DND-41 (cell line): Measurements from ENCODE around the gene HDDC3.

ENCODE experiments used
- ATAC-seq: fragments of 200-7000 bp; cut with Tn5 transposase; 3 replicates; pipeline ENCODE4 v1.9.1; 2021; ENCODE audit warnings: low read depth; ENCODE audit not compliant: insufficient read depth
- DNase-seq: peaks from one replicate; pipeline ENCODE4 v3.0.0-alpha.2; 2020
- H2AFZ ChIP-seq: 2 replicates; pipeline ENCODE4 v1.6.0; 2012; ENCODE audit warnings: low read depth, low read length
- H3K27ac ChIP-seq: 2 replicates; pipeline ENCODE4 v1.5.1; 2012; ENCODE audit warnings: low read length, inconsistent platforms
- H3K27me3 ChIP-seq: fragments of 200-600 bp; sonication (generic); 2 replicates; pipeline ENCODE4 v1.6.0; 2012; ENCODE audit warnings: low read length, mild to moderate bottlenecking, inconsistent platforms; ENCODE audit not compliant: insufficient read depth, poor library complexity
- H3K36me3 ChIP-seq: 2 replicates; pipeline ENCODE4 v1.5.1; 2012; ENCODE audit warnings: low read length, inconsistent platforms; ENCODE audit not compliant: insufficient read depth
- H3K4me1 ChIP-seq: 2 replicates; pipeline ENCODE4 v1.5.1; 2012; ENCODE audit warnings: mild to moderate bottlenecking, low read length; ENCODE audit not compliant: insufficient read depth
- H3K4me2 ChIP-seq: 2 replicates; pipeline ENCODE4 v1.6.0; 2012; ENCODE audit warnings: mild to moderate bottlenecking, moderate library complexity, low read length, inconsistent platforms; ENCODE audit not compliant: insufficient read depth
- H3K4me3 ChIP-seq, 2 experiments: fragments of 200-600 bp in 1 of 2; shearing (Covaris generic) in 1 of 2; 2 replicates each; pipeline ENCODE4 v1.5.1; 2012 to 2016; ENCODE audit warnings: inconsistent platforms in 2 of 2, low read length in 2 of 2, mild to moderate bottlenecking in 2 of 2, low read depth in 1 of 2, moderate library complexity in 1 of 2
- H3K79me2 ChIP-seq: 2 replicates; pipeline ENCODE4 v1.6.0; 2012; ENCODE audit warnings: low read length, inconsistent platforms; ENCODE audit not compliant: insufficient read depth
- H3K9ac ChIP-seq: 2 replicates; pipeline ENCODE4 v1.6.0; 2012; ENCODE audit warnings: low read depth, mild to moderate bottlenecking, inconsistent platforms, low read length, moderate library complexity
- H3K9me3 ChIP-seq: 2 replicates; pipeline ENCODE4 v1.5.1; 2012; ENCODE audit warnings: low read length, moderate library complexity, mild to moderate bottlenecking, inconsistent platforms; ENCODE audit not compliant: insufficient read depth, severe bottlenecking
- H4K20me1 ChIP-seq: 2 replicates; pipeline ENCODE4 v1.6.0; 2012; ENCODE audit warnings: low read length; ENCODE audit not compliant: insufficient read depth
- EZH2 ChIP-seq: IDR thresholded peaks from 3 replicates; pipeline ENCODE4 v1.6.1; 2012; ENCODE audit warnings: borderline replicate concordance, low read depth, mild to moderate bottlenecking, moderate library complexity, low read length, inconsistent platforms; ENCODE audit not compliant: severe bottlenecking
- TF ChIP-seq, protein P1 (sequence below): IDR thresholded peaks from 2 replicates; pipeline ENCODE4 v1.5.1; 2012; ENCODE audit warnings: borderline replicate concordance, low read length, moderate library complexity, mild to moderate bottlenecking; ENCODE audit not compliant: poor library complexity, severe bottlenecking; ENCODE audit errors: extremely low read depth

HDDC3 gene

DNA sequence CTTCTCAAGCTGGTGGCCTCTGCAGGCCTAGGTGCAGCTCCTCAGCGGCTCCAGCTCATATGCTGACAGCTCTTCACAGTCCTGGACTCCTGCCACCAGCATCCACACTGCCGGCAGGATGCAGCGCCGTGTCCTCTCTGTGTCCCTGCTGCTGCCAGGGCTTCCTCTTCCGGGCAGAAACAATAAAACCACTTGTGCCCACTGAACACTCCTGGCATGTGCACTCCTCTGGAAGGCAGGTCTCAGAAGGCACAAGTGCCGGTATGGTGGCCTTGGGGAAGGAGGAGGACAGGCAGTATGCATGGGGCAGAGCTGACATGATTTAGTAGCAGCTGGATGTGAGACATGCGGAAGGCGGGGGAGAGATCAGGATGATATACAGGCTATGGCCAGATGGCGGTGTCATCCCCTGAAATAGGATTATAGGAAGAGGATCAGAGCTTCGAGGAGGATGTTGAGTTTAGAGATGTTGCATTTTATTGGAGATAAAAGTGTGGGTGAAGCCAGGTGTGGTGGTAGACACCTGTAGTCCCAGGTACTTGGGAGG lies 36.7 kb downstream of the HDDC3 start:
- Histone ChIP-seq H2AFZ (no peak overlapping the region), H3K27ac (no peak overlapping the region), H3K4me2 (no peak overlapping the region), H3K27me3 (no peaks in the 10 kb centered on the region), H3K9me3 (no peaks in the 10 kb centered on the region), H3K36me3 (no peaks in the 10 kb centered on the region), H3K4me3 (no peak overlapping the region), H3K4me1 (peaks cover 6% of the 10 kb centered on the region; the same call in 1 of the 2 replicates), H4K20me1 (no peaks in the 10 kb centered on the region), H3K79me2 (no peaks in the 10 kb centered on the region), H3K9ac (no peak overlapping the region)
- DNase-seq = peak; percentile 15
- ATAC-seq = peak; percentile 47; the same call in 1 of the 3 replicates
- TF ChIP-seq EZH2 = no peak
- TF ChIP-seq, protein P1, sequence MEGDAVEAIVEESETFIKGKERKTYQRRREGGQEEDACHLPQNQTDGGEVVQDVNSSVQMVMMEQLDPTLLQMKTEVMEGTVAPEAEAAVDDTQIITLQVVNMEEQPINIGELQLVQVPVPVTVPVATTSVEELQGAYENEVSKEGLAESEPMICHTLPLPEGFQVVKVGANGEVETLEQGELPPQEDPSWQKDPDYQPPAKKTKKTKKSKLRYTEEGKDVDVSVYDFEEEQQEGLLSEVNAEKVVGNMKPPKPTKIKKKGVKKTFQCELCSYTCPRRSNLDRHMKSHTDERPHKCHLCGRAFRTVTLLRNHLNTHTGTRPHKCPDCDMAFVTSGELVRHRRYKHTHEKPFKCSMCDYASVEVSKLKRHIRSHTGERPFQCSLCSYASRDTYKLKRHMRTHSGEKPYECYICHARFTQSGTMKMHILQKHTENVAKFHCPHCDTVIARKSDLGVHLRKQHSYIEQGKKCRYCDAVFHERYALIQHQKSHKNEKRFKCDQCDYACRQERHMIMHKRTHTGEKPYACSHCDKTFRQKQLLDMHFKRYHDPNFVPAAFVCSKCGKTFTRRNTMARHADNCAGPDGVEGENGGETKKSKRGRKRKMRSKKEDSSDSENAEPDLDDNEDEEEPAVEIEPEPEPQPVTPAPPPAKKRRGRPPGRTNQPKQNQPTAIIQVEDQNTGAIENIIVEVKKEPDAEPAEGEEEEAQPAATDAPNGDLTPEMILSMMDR = peak; percentile 31

- Histone ChIP-seq H2AFZ (peak overlapping the region; percentile 33), H3K36me3 (no peaks in the 10 kb centered on the region), H4K20me1 (no peaks in the 10 kb centered on the region), H3K9ac (no peak overlapping the region), H3K27me3 (no peaks in the 10 kb centered on the region), H3K9me3 (no peaks in the 10 kb centered on the region), H3K27ac (no peak overlapping the region), H3K4me1 (peaks cover 22% of the 10 kb centered on the region), H3K4me3 (no peak overlapping the region; a peak in 1 of 4 replicates), H3K79me2 (no peaks in the 10 kb centered on the region), H3K4me2 (peak overlapping the region; percentile 36; the same call in 1 of the 2 replicates)
- DNase-seq (peak; percentile 42), ATAC-seq (peak; percentile 37; the same call in 1 of the 3 replicates)
- TF ChIP-seq EZH2 = no peak
- TF ChIP-seq, protein P1 = peak; percentile 61
These were observed 38.9 kb downstream of the HDDC3 start for GRCh38 chr15:90893175-90894090.

DNA sequence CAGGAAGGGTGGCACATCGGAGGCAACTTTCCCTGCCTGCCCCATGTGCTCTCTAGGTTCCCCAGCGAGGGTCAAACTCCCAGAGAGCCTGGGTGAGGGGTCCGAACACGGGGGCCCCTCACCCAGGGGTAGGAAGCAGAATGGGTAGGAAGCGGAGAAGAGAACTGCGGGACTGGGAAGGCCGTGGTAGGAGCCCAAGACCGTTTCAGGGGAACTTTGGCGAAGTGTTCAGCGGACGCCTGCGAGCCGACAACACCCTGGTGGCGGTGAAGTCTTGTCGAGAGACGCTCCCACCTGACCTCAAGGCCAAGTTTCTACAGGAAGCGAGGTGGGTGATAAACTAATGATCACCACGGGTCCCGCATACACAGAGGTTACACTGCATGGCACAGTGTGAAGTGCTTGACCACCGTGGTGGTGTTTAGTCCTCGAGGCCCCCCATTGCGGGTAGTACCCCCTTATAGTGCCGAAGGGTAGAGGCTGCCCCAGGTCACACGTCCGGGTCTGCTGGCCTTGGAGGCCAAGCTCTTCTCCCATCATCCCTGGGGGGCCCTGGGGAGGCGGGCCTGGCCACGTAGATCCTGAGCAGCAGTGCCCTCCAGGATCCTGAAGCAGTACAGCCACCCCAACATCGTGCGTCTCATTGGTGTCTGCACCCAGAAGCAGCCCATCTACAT lies 39.7 kb downstream of the HDDC3 start:
- no peak overlapping the region for H3K9ac ChIP-seq
- H3K4me1 ChIP-seq = peaks cover 22% of the 10 kb centered on the region
- no peak overlapping the region for H3K27ac ChIP-seq
- H3K4me2 ChIP-seq = peak overlapping the region; percentile 36; the same call in 1 of the 2 replicates
- 0 out of 2 replicates have a peak overlapping the region, but pooled peaks have one; percentile 33 for H2AFZ ChIP-seq
- H3K79me2 ChIP-seq = no peaks in the 10 kb centered on the region
- ATAC-seq (no peak), DNase-seq (no peak)
- no peak for TF ChIP-seq EZH2
- TF ChIP-seq, protein P1 = no peak
- H3K4me3 ChIP-seq = no peak overlapping the region
- H3K9me3 ChIP-seq = no peaks in the 10 kb centered on the region
- no peaks in the 10 kb centered on the region for H3K27me3 ChIP-seq
- H4K20me1 ChIP-seq = no peaks in the 10 kb centered on the region
- no peaks in the 10 kb centered on the region for H3K36me3 ChIP-seq
